Astrocyte (in vitro differentiated cells and primary cell): Measurements from ENCODE around the gene SNX5.

ENCODE experiments used
- CTCF ChIP-seq: IDR thresholded peaks from 2 replicates; pipeline ENCODE4 v1.5.1; 2011; ENCODE audit warnings: low read depth, mild to moderate bottlenecking, inconsistent platforms, low read length, moderate library complexity; ENCODE audit not compliant: insufficient read depth
- EZH2 ChIP-seq: IDR thresholded peaks from 2 replicates; pipeline ENCODE4 v1.6.1; 2012; ENCODE audit warnings: mild to moderate bottlenecking, low read length, inconsistent platforms; ENCODE audit not compliant: insufficient read depth

GRCh38 chr20:17905544-17905943, 63.0 kb downstream of the SNX5 start:
- TF ChIP-seq CTCF: no peak
- TF ChIP-seq EZH2: no peak
